AG09309 (cell line): ENCODE measurements around the gene ITGB7.

ENCODE experiments used
- DNase-seq: peaks from one replicate; pipeline ENCODE4 v3.0.0-alpha.2; 2010; ENCODE audit warnings: low read depth
- H3K4me3 ChIP-seq: 2 replicates; pipeline ENCODE4 v1.5.1; 2011; ENCODE audit warnings: mild to moderate bottlenecking, low read depth, low read length, moderate library complexity; ENCODE audit not compliant: control insufficient read depth
- TF ChIP-seq, protein P1 (sequence below): IDR thresholded peaks from 2 replicates; pipeline ENCODE4 v1.5.1; 2011; ENCODE audit warnings: mild to moderate bottlenecking, low read depth, low read length, inconsistent platforms; ENCODE audit not compliant: insufficient read depth, control insufficient read depth; ENCODE audit errors: missing control alignments

The ITGB7 gene

DNA sequence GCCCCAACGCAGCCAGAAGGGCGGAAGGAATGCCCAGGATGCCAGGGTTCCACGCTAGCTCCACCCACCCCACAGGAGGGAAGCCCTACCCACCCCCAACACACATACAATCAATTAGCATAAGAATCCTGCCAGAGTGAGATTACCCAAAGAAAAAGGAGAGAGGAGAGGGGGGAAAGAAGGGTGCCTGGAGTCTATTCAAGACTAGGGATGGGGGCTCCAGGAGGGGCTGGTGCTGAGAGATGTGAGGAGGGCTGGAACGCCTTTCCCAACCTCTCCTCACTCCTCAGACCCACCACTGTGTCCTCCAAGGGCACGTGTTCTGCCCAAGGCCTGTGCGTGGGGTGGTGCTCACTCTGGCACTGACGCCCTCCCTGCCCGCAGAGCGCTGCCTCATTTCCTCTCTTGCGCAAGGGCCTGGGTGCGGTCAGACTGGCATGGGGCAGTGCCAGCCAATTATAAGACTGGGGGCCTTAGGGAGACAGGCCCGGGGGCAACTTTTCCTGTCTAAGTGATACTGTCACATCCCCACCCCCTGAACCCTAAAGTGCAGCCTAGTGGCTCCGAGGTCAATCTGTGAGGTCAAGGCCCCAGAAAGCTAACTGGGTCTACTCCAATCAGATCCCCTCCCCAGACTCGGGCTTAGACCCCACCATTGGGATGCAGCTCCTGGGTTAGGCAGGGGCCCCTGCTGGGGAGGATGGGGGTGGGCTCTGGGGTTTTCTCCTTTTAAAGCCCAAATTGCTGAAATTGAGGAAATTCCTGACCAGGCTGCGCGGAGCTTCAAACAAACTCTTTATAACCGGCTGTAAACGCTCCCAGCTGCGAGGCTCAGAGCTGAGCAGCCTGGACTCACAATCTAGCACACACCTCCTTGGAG, 10.2 kb upstream of the ITGB7 start:
- peak overlapping the region; percentile 83; the same call in 1 of the 2 replicates for H3K4me3 ChIP-seq
- DNase-seq = no peak
- TF ChIP-seq, protein P1, sequence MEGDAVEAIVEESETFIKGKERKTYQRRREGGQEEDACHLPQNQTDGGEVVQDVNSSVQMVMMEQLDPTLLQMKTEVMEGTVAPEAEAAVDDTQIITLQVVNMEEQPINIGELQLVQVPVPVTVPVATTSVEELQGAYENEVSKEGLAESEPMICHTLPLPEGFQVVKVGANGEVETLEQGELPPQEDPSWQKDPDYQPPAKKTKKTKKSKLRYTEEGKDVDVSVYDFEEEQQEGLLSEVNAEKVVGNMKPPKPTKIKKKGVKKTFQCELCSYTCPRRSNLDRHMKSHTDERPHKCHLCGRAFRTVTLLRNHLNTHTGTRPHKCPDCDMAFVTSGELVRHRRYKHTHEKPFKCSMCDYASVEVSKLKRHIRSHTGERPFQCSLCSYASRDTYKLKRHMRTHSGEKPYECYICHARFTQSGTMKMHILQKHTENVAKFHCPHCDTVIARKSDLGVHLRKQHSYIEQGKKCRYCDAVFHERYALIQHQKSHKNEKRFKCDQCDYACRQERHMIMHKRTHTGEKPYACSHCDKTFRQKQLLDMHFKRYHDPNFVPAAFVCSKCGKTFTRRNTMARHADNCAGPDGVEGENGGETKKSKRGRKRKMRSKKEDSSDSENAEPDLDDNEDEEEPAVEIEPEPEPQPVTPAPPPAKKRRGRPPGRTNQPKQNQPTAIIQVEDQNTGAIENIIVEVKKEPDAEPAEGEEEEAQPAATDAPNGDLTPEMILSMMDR = no peak

DNA sequence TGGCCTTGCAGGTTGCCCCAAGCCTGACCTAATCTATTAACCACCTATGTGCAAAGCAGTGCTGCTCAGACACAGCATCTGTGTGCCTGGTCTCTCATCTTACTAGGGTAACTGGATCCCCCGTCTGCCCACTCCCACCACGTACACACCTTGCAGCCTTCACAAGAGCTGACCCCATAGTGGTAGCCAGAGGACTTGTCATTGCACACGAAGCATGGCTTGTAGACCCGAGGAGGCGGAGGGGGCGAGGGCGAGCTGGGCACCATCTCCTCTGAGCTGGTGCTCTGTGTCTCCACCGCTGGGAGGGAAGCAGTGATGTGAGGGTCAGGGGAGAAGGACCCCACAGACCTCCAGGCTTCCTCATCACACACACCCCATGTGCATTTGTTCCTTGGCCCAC, 8.4 kb upstream of the ITGB7 start:
- TF ChIP-seq, protein P1 = no peak
- no peak for DNase-seq
- no peak overlapping the region for H3K4me3 ChIP-seq

DNA sequence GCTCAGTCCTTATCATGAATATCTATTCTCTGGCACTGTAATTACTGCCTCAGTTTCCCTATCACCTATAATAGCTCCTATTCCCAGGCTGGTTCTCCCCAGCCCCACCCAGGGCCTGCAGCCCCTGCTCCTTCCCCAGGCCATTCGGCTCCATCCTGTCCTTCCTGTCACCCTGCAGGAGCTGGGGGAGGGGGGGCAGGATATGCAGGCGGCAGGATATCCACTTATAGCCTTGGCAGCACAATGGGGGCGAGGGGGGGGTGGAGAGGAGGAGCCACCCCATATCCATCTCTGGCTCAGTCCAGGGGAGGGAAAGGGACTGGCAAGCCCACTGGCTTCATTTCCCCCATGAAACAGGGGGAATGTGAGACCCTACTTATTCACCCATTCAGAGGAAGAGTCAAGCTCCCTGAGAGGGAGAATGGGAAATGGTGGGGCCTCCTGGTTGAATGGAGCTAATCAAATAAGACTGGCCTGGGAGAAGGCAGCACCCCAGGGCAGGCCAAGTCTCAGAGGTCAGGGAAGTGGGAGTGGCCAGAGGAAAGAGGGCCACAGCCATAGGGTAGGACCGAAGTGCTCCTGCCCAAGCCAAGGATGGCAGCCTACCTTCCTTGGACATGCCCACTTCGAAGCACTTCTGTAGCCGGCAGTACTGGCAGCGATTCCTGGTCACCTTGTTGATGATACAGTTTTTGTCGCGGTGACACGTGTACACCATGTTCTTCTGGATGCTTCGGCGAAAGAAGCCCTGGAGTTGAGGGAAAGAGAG, 7.8 kb upstream of the ITGB7 start:
- no peak overlapping the region for H3K4me3 ChIP-seq
- TF ChIP-seq, protein P1 = no peak
- no peak for DNase-seq

DNA sequence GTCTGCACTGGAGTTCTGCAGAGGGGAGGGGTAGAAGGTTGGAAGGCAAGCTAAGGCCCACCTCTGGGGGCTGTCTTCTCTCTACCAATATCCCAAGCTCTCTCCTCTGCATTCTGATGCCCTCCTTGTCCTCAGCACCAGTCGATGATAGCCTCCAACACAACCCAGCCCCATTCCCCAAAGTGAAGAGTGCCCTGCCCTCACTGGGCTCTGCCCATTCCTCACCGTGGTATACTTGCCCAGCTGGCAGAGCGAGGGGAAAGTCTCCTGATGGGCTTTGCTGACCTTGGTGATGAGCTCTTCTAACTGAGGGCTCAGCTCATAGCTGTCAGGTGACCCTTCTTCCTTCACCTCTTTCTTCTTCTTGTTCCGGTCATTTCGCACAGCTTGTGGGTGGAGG, 7.2 kb upstream of the ITGB7 start:
- no peak overlapping the region for H3K4me3 ChIP-seq
- TF ChIP-seq, protein P1 = no peak
- no peak for DNase-seq

DNA sequence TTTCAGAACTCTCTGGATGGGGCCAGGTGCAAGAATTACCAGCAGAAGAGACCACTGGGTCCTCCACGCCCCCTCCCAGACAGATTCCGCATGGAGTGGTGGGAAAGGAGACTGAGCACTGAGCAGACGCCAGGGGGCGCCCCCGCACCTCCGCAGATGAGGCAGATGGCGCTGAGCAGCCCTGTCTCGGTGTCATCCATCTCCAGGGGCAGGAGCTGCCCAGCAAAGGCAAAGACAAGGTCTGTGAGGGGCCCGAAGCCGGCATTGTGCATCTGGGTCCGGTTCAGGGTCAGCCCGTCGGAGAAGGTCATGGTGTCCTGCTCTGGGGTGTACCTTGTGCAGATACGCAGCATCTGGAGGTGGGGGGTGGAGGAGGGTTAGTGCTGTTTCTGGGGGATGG, 6.3 kb upstream of the ITGB7 start:
- DNase-seq = no peak
- TF ChIP-seq, protein P1 = peak; percentile 98
- no peak overlapping the region for H3K4me3 ChIP-seq

DNA sequence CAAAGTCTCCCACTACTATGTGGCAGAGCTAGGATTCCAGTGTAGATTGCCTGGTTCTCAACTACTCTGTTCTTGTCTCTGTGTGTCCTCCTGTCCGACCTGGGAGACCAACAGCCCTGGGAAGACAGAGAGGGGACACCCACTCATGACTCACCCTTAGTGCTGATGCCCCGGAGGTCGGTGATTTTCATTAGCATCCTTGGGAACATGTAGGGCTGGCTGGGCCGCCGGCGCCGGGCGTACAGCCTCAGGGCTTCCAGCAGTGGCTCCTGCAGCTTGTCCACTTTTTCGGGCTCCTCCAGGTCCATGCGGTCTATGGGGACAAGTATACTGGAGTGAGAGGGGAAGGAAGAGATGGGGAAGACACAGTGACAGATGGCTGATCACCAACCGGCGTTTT, 5.9 kb upstream of the ITGB7 start:
- DNase-seq = no peak
- no peak overlapping the region for H3K4me3 ChIP-seq
- TF ChIP-seq, protein P1 = no peak
